LNCaP clone FGC (cell line): ENCODE measurements around the gene OR2T6.

ENCODE experiments used
- DNase-seq: peaks from one replicate; pipeline ENCODE4 v3.0.0-alpha.2; 2011; ENCODE audit warnings: low read depth
- H3K4me3 ChIP-seq: 2 replicates; pipeline ENCODE4 v1.5.1; 2011; ENCODE audit warnings: mild to moderate bottlenecking, low read depth, low read length, control low read depth
- CTCF ChIP-seq: IDR thresholded peaks from 2 replicates; pipeline ENCODE4 v1.5.1; 2012; ENCODE audit warnings: mild to moderate bottlenecking; ENCODE audit not compliant: control insufficient read depth, insufficient read depth; ENCODE audit errors: extremely low read depth

The OR2T6 gene, protein sequence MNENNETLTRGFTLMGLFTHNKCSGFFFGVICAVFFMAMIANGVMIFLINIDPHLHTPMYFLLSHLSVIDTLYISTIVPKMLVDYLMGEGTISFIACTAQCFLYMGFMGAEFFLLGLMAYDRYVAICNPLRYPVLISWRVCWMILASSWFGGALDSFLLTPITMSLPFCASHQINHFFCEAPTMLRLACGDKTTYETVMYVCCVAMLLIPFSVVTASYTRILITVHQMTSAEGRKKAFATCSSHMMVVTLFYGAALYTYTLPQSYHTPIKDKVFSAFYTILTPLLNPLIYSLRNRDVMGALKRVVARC

GRCh38 chr1:248375446-248375845 is at the start of gene OR2T6:
OR2T6 (plus strand) TSS chr1:248375746; CDS start chr1:248387609, 11,863 bp downstream.
- DNase-seq, result no peak
- no peak within 1 kb of the TSS for H3K4me3 ChIP-seq
- no peak for TF ChIP-seq CTCF

DNA sequence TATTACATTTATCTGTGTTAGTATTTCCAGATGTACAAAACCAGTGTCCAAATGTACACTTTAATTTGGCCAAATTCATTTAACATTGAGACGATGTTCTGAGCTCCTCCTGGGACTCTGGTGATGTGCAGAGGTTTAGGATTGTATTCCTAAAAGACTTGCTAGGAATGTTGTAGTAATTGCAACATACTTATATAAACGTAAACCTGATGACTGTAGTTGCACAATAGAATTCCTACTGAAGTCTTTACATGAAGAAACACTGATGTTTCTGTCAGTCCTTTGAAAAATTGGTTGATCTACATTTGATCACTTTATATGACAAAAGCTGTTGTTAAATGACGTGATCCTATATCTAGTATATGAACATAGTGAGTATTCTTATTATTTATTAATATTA is 32.1 kb upstream of the OR2T6 start:
- no peak overlapping the region for H3K4me3 ChIP-seq
- no peak for TF ChIP-seq CTCF
- no peak for DNase-seq

GRCh38 chr1:248348475-248348874 is 27.1 kb upstream of the OR2T6 start, which contains the start of gene OR14C36:
OR14C36 (plus strand) TSS chr1:248348775; CDS start chr1:248348775, 0 bp downstream.
- no peak for DNase-seq
- H3K4me3 ChIP-seq, result no peak within 1 kb of the TSS
- TF ChIP-seq CTCF, result no peak

DNA sequence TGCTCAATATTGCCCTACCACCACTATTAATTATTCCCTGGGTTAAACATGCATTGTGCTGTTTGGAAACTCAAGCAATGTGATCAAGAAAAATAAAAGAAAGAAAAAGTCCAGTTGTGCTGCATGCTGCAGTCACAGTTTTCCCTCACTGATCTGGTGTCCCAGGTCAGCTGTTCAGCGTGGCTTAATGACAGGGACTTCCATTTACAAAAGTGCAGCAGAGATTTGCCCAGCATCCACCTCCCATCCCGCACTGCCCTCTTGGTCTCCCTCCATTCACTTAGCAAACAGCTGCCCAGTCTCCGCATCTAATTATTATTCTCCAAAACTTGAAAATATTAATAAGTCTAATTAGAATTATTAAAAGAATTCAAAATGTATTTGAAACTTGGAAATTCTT is 16.1 kb upstream of the OR2T6 start:
- no peak for DNase-seq
- H3K4me3 ChIP-seq, result no peak overlapping the region
- no peak for TF ChIP-seq CTCF

DNA sequence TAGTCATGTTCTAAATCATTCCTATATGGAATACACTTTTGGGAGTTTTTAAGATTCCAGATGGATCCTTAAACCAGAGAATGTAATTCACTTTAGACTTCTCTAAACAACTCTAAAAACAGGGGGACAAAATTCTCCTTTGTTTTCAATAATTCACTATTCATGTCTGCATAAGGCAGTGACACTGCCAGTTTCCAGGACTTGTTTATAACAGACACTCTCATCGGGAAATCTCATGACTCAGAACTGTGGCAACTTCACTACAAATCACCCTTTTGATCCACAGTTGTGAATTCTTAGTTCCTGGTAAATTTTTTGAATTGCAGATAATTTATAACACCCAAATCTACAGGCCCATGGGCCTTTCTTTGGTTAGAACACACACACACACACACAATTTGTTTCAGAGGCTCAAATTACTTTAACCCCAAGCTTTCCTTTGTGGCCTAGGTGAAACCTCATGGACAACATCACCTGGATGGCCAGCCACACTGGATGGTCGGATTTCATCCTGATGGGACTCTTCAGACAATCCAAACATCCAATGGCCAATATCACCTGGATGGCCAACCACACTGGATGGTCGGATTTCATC is 14.3 kb upstream of the OR2T6 start, which contains the start of gene OR2T4:
Gene OR2T4 (plus strand): TSS at position 545 of the 595 bp plus-strand sequence. CDS start 0 bp downstream, at position 545.
- DNase-seq, result no peak
- TF ChIP-seq CTCF, result no peak
- H3K4me3 ChIP-seq, result no peak within 1 kb of the TSS

DNA sequence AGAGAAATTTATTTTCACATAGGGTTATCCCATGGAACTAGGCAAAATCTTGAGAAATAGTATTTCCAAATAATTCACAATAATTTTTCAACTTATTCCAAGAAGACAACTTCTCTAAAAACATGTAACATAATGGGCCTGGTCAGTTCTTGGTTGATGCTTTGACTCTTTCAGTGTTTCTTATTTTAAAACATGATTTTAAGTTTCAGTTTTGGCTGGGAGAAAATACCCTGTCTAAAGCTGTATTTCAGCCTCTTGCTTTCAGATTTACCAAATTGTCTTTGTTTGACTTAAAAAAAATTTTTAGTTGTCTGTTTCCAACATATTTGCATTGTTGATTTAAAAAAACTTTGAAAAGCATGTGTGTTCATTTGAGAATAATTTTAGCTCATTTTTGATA is 8.9 kb upstream of the OR2T6 start:
- no peak for TF ChIP-seq CTCF
- H3K4me3 ChIP-seq, result no peak overlapping the region
- DNase-seq, result no peak
